RWPE1 (cell line): Measurements from ENCODE around the gene RNASEH2B.
A peak's percentile ranks its signal among the peaks of the same experiment; 100 is the strongest.

Experiments
- CTCF ChIA-PET: fragments of 350-600 bp; sonication (Branson Sonifier 250); formaldehyde crosslinking; extraction: SDS; loops from one replicate; lab custom pipeline; 2021; lab: Yijun Ruan, JAX
- POLR2A ChIA-PET: fragments of 400-600 bp; formaldehyde crosslinking; extraction: SDS; loops from one replicate; lab custom pipeline; 2020; ENCODE audit warnings: antibody characterized with exemption; ENCODE audit not compliant: low non-redundant PET; lab: Yijun Ruan, JAX
- DNase-seq: peaks from one replicate; pipeline ENCODE4 v3.0.0; 2012; ENCODE audit warnings: low spot score
- H3K27ac ChIP-seq: fragments of 450-650 bp; 2 replicates; pipeline ENCODE4 v1.5.1; 2017
- TF ChIP-seq, protein P1 (sequence below): fragments of 450-650 bp; conservative IDR thresholded peaks from 2 replicates; pipeline ENCODE4 v1.5.1; 2017; ENCODE audit warnings: low read depth, mild to moderate bottlenecking

The RNASEH2B gene

GRCh38 chr13:50898338-50898737, 11.3 kb upstream of the RNASEH2B start:
- TF ChIP-seq, protein P1, sequence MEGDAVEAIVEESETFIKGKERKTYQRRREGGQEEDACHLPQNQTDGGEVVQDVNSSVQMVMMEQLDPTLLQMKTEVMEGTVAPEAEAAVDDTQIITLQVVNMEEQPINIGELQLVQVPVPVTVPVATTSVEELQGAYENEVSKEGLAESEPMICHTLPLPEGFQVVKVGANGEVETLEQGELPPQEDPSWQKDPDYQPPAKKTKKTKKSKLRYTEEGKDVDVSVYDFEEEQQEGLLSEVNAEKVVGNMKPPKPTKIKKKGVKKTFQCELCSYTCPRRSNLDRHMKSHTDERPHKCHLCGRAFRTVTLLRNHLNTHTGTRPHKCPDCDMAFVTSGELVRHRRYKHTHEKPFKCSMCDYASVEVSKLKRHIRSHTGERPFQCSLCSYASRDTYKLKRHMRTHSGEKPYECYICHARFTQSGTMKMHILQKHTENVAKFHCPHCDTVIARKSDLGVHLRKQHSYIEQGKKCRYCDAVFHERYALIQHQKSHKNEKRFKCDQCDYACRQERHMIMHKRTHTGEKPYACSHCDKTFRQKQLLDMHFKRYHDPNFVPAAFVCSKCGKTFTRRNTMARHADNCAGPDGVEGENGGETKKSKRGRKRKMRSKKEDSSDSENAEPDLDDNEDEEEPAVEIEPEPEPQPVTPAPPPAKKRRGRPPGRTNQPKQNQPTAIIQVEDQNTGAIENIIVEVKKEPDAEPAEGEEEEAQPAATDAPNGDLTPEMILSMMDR: no peak
- no peak for DNase-seq
- H3K27ac ChIP-seq: no peak overlapping the region
- CTCF ChIA-PET: no interaction called here
- POLR2A ChIA-PET: no interaction called here

GRCh38 chr13:50901701-50902100, 7.9 kb upstream of the RNASEH2B start:
- CTCF ChIA-PET: no interaction called here
- TF ChIP-seq, protein P1: no peak
- H3K27ac ChIP-seq: no peak overlapping the region
- no peak for DNase-seq
- POLR2A ChIA-PET: no interaction called here

DNA sequence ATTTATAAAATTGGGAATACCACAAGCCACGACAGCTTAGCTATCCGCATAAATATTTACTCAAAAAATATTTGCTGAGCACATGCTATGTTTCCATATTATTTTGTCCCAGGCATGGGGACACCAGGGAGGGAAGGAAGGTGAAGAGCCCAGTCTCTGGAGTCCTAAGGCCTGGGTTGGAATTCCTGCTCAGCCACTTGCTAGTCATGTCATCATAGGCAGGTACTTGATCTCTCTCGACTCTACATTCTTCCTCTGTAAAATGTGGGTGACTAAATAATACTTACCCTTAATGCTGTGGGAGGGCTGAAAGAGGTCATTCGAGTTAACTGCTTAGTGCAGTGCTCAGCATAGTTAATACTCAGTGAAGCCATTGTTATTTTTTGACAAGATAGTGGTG, 4.3 kb upstream of the RNASEH2B start:
- CTCF ChIA-PET: no interaction called here
- H3K27ac ChIP-seq: no peak overlapping the region
- POLR2A ChIA-PET: no interaction called here
- TF ChIP-seq, protein P1: no peak
- no peak for DNase-seq

DNA sequence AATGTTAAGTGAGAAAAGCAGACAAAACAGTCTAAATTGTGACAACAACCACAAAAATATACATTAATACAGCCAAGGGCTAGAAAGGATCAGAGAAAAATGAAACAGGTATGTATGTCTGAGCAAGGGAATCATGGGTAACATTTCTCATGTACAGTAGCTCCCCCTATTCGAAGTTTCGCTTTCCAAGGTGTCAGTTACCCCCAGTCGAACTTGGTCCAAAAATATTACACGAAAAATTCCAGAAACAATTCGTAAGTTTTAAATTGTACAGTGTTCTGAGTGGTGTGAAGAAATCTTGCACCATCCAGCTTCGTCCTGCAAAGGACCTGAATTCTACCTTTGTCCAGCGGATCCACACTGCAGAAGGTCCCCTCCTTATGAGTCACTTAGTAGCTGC, 1.8 kb upstream of the RNASEH2B start:
- POLR2A ChIA-PET: no interaction called here
- TF ChIP-seq, protein P1: no peak
- CTCF ChIA-PET: interaction anchor here (1.2 kb wide), 1 partner anchor 1229 kb away, joined by 3 read pairs; no protein-coding TSS in a partner anchor
- H3K27ac ChIP-seq: no peak overlapping the region
- no peak for DNase-seq

- no peak for DNase-seq
- ChIA-PET CTCF (interaction anchor here (1.2 kb wide), 1 partner anchor 1229 kb away, joined by 3 read pairs; no protein-coding TSS in a partner anchor), POLR2A (no interaction called here)
- no peak overlapping the region for H3K27ac ChIP-seq
- TF ChIP-seq, protein P1: no peak
Observed at GRCh38 chr13:50908371-50908770, 1.2 kb upstream of the RNASEH2B start.

- CTCF ChIA-PET: interaction anchor here (0.6 kb wide), 1 partner anchor 9 kb away, joined by 5 read pairs; no protein-coding TSS in a partner anchor
- peak overlapping the region; percentile 84 for H3K27ac ChIP-seq
- peak; percentile 30 for DNase-seq
- POLR2A ChIA-PET: no interaction called here
- TF ChIP-seq, protein P1: no peak
Observed at GRCh38 chr13:50910485-50910805, 854 bp downstream of the RNASEH2B start.
